IPS-18c (cell line): ENCODE data around the gene MAB21L4.

Source experiments
- H3K4me3 ChIP-seq: 2 replicates; pipeline ENCODE4 v1.7.0; 2013; ENCODE audit warnings: low read depth, mild to moderate bottlenecking, low read length, moderate library complexity; ENCODE audit not compliant: insufficient read depth
- H3K9me3 ChIP-seq: one replicate; pipeline ENCODE4 v1.6.1; 2013; ENCODE audit warnings: mild to moderate bottlenecking, low read length, moderate library complexity; ENCODE audit not compliant: control insufficient read depth, insufficient read depth

MAB21L4 gene

DNA sequence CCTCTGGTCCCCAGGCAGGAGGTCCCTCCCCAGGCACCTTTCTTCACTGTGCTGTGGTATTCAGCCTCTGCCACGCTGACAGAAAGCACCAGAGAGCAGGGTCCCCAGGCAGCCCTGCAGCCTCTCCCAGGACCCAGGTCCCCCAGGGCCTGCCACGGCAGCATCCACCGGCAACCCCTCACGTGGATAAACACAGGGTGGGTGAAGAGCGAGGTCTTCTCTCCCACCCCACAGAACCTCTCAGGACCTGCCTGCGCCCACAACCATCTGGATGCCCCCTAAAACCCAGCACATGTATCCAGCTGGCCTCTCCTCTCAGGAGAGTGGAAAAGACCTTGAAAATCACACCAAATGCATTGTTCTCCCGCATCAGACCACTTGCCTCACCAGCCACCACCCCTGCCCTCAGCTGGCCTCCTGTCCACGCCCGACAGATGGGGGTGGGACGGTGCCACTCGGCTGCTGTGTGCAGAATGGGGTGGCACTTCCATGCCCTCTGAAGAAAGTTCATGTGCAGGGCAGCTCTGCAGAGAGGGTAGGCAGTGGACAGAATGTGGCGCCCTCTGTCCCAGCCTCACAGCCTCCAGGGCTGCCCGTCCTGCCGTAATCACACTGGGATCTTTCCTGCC is 6.1 kb upstream of the MAB21L4 start:
- no peak overlapping the region for H3K4me3 ChIP-seq
- peaks cover 2% of the 10 kb centered on the region for H3K9me3 ChIP-seq

DNA sequence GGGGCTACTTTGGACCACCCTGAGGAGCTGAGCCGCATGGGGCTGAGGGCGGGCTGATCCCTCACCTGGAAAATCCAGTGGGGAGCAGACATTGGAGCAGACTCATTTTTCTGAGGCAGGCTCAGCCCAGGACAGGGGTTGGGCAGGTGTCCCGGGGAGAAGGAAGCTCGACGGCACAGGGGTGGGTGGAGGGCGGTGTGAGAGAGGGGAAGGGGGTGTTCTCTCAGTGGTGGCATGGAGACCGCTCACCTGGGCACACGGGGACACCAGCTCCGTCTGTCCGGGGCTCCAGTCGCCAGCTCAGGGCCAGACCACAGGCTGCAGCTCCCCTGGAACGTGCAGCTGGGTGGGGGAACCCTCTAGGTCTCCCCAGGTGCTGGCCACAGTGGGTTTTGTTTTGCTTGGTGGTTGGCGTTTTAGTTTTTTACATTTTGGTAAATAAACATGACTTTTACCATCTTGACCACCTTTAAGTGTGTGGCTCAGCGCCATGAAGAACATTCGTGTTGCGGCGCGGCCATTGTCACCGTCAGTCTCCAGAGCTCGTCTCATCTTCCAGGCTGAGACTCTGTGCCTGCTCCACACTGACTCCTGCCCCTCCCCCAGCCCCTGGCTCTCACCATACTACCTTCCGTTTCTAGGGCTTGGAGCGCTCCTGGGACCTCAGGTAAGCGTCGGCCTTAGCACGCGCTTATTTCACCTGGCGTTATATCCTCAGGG is 4.3 kb upstream of the MAB21L4 start:
- Histone ChIP-seq H3K9me3 (peaks cover 2% of the 10 kb centered on the region), H3K4me3 (no peak overlapping the region)

DNA sequence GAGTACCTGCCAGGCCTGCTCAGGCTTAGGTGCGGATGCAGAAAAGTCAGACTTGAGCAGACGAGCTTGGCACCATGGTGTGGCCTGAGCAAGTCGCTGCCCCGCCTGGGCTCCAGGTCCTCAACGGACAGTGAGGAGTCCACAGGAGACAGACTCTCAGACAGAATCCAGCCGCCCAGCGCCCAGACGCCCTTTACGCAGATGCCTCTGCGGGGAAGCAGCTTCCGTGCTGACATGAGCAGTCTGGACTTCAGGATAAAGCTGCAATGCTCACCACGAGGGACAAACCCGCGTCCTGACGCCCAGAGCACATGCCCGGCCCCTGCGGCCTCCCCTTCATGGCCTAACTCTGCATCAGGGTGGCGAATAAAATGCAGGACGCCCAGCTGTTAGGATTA is 3.5 kb upstream of the MAB21L4 start:
- no peak overlapping the region for H3K4me3 ChIP-seq
- peaks cover 2% of the 10 kb centered on the region for H3K9me3 ChIP-seq

DNA sequence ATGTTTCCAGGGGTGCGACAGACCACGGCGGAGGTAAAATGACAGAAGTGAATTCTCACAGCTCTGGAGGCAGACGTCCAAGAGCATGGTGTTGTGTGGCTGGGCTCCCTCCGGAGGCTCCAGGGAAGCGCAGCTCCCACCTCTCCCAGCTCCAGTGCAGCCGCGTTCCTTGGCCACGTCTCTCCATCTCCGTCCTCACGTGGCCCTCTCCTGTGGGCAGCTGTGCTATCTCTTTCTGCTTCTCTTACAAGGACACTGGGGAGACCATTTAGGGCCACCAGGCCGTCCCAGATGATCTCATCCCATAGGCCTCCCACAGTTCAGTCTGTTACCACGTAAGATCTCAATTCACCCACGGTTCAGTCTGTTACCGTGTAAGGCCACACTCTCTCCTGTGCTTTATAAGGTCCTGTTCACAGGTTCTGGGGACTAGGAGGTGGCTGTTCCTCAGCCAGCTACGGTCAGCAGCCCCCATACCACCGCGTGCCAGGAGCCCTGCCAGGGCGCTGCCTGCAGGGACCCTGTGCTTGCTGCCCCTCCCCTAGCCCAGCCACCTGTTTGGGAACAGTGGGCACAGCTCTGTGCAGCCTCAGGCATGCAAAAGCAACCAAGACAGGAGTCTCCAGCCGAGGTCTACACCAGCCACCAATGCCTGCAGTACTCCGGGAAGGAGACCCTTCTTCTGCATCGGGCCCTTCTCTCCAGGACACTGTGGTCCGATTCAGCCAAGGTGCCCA is 2.9 kb upstream of the MAB21L4 start:
- Histone ChIP-seq H3K9me3 (peaks cover 2% of the 10 kb centered on the region), H3K4me3 (no peak overlapping the region)

DNA sequence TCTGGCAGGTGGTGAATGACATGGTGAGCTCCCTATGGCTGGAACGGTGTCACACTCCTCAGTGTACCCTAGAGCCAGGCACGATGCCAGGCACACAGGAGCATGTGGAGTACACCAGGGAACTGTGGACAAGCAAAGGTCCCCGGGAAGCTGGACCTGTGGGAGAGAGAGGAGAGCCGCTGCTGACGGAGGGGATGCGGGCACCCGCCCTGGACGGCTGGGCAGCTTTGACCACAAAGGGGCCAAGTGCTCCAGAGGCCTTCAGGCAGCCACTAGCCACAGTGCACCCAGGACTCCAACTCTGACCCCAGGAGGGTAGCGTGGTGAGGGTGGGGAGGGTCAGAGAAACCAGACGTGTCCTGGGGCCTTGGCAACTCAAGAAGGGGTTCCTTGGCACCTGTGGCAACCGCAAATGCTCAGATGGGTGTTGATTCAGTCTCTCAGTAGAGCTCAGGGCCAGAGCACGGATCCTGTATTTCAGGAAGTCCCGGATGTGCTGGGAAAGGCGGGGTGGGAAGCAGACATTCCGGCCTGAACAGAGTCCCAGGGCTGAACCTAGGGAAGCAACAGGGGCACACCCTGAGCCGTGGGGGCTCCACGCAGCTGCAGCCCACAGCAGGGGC is 2.3 kb upstream of the MAB21L4 start:
- peaks cover 2% of the 10 kb centered on the region for H3K9me3 ChIP-seq
- no peak overlapping the region for H3K4me3 ChIP-seq

DNA sequence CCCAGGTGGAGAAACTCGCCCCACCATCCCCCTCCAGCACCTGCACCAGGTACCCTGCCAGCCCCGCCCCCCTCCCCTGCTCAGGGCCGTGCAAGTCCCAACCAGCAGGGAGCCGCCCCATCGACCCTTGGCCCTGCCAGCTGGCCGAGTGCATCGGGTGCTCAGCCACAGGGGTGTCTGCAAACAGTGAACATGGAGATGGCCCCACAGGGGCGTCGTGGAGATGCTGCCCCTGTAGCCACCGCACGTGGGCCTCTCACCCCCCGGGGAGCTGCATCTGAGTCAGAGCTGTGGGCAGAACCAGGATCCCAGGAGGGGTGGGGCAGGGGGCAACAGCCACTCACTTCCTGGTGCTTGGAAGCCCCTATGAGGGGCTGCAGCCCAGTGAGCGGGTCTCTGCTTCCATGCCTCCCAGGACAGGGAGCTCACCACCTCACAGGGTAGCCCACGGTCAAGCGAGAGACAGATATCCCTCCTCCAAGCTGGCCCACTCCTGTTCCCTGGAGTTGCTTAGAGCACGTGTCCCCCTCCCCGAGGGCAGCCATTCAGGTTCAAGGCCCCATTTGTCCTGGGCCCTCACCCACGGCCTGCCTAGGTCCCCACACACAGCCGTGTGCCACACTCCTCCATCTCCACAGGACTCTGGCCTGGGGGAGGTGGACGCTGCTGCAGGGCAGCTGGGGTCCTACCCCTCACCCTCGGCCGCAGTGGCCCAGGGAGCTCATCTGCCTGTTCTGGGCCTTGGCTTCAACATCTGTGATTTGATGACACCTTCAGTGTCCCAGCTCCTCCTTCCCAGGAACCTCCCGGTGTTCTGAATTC is 1.1 kb upstream of the MAB21L4 start:
- Histone ChIP-seq H3K4me3 (no peak overlapping the region), H3K9me3 (peaks cover 2% of the 10 kb centered on the region)

DNA sequence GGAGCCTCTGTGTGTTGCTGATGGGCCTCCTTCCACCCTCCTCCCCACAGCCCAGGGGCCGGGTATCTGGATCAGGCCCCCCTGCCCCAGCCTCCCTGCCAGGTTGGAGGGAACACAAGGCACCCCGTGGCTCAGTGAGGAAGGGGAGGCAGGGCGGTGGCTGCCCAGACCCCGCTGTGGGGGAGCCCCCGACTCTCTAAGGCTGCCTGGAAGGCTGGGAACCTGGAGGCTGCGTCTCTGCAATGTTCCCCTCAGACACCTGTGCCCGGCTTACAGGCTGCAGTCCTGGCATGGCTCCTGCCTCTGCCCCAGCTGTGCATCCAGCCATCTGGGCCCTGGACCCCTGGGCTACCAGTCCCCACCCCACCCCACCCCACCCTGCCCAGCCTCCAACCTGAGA is 438 bp upstream of the MAB21L4 start:
- H3K4me3 ChIP-seq, result no peak overlapping the region
- peaks cover 2% of the 10 kb centered on the region for H3K9me3 ChIP-seq

DNA sequence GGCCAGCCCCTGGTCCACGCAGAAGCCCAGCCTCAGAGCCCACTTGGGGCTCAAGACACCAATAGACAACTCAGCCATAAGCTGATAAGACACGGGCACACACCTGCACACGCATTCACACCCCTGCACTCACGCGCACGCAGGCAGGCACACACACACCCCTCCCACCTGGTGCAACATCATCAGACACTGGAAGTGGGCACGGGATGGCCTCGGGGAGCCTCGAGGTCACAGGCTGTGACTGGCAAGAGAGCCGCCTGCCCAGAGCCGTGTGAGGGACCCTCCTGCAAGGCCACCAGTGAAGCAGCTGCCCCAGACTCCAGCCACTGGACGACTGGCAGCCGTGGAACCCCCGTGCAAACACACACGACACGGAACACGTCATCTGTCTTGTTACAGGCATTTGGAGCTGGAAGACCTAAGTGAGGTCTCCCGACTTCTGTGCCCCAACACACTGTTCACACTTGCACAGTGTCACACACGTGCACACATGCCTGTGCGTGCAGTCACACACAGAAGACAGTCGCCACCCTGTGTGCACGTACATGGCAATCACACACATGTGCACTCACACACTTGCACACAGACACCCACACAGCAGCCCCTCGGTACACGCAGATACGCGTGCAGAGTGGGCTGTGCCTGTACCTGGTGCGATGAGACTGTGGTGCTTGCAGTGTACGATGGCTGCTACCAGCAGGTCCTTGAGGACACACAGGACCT is 959 bp downstream of the MAB21L4 start:
- Histone ChIP-seq H3K4me3 (no peak overlapping the region), H3K9me3 (peaks cover 2% of the 10 kb centered on the region)

DNA sequence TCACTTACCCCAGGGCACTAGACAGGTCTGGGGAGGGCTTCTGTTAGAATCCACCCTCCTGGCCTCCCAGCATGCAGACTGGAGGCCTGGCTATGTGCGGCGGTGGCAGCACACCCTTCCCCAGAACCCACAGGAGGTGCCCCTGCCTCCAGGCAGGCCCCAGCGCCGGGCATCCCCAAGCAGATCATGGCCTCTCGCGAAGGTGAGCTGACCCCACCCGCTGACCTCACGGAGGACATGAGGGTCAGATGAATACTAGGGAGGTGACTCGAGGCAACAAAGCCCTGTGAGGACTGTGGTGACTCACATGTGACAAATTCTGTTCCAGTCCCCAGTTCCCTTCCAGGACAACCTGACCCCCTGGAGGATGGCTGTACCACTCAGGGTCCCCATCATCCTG is 1.9 kb downstream of the MAB21L4 start:
- Histone ChIP-seq H3K4me3 (no peak overlapping the region), H3K9me3 (peaks cover 2% of the 10 kb centered on the region)

DNA sequence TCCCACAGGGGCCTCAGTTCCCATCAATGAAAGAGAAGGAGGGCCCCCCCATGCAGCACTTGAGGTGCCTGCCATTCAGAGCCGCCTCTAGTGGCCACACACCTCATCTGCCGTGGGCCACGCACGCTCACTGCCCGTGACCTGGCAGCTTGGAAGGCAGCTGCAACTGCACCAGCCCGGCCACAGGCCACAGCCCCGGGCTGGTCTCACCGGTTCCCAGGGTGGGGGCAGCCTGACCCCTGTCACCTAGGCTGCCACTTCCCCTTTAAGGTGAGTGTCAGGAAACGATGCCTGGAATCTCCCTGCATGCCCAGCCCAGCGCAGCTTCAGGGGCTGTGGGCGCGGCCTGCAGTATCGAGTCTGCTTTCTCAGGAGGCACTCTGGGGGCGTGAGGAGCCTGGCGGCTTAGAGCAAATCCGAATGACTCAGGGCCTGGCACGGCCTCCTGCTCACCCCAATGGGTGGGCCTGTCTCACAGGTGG is 2.6 kb downstream of the MAB21L4 start:
- Histone ChIP-seq H3K4me3 (no peak overlapping the region), H3K9me3 (peaks cover 2% of the 10 kb centered on the region)

DNA sequence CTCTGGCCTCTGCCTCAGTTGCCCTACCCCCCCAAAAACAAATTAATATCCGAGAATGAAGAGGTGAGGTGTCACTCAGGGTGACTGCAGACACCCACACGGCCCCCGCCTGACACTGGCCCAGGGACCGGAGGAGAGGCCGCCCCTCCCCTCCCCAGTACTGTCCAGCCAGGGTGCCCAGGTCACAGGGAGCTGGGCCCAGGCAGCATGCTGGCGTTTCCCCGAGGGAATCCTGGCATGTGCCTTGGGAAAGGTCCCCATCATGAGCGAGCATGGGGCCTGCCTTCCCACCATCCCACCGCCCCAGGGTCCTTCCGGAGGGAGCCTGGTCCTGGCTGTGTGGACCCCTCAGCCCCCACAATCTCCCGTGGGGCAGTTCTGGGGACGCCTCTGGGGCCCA is 3.0 kb downstream of the MAB21L4 start:
- H3K4me3 ChIP-seq, result no peak overlapping the region
- peaks cover 2% of the 10 kb centered on the region for H3K9me3 ChIP-seq

DNA sequence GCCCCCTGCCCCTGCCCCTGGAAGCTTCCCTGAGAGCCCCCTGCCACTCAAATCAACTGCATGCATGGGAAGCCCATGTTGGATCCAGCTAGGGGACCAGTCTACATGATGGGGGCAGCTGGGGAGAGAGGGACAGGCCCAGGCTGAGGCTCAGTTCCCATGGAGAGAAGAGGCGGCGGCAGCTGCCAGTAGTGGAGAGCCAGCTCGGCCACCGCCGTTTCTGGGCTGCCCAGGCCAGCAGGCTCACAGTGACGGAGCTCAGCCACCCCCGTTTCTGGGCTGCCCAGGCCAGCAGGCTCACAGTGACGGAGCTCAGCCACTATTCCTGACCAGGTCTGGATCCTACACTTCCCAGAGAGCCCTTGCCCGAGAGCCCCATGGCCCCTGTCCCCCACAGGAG is 3.6 kb downstream of the MAB21L4 start:
- Histone ChIP-seq H3K4me3 (no peak overlapping the region), H3K9me3 (no peaks in the 10 kb centered on the region)

DNA sequence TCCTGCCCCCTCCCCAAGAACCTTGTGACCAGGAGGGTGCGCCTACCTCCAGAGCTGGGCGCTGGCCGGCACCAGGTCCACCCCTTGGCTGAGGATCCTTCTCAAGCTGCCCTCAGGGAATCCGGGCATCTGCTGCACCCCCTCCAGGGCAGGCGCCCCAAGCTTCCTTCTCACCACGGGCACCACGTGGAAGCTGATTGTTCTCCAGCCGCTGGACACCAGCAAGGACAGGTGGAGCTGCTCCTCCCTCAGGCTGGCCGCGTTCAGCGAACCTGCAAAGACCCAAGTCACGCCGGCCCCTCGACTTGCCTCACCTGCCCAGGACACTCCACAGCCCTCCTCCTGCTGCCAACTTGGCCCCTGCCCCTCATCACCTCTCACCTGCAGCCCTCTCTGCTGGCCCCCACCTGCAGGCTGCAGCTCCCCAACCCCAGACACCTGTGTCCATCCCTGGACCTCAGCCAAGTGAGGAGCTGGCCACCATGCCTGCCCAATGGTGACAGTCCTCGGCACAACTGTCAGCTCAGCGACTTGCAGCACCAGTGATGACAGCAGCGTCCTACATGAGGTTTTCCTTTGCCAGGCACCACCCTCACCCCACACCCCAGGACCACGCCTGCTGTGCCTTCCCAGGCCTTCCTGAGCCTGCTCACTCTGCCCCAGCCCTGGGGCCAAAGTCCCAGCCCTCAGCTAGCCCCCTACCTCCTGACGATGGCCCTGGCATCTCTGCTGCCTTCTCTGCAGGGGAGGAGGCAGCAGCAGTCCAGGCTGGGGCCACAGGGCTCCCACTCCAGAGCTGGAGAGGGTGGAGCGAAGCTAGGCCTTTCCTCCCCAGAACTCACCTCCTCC is 4.2 kb downstream of the MAB21L4 start:
- no peaks in the 10 kb centered on the region for H3K9me3 ChIP-seq
- H3K4me3 ChIP-seq, result no peak overlapping the region

DNA sequence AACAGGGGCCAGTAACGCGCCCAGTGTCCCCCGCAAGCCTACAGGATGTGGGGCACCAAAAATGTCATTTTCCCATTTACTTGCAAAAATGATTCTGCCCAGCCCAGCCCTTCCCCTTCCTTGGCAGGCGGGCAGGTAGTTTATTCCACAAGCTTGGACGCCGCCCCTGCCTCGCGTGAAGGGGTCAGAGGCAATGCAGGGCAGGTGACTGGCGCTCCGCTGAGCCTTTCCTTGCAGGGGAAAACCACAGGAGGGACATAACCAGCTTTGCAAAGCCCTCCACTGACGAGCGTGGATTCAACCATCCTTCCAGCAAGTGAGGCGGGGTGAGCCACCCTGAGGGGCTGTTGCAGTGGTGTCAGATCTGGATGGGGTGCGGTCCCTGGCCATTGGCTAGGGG is 5.3 kb downstream of the MAB21L4 start:
- Histone ChIP-seq H3K4me3 (no peak overlapping the region), H3K9me3 (no peaks in the 10 kb centered on the region)

DNA sequence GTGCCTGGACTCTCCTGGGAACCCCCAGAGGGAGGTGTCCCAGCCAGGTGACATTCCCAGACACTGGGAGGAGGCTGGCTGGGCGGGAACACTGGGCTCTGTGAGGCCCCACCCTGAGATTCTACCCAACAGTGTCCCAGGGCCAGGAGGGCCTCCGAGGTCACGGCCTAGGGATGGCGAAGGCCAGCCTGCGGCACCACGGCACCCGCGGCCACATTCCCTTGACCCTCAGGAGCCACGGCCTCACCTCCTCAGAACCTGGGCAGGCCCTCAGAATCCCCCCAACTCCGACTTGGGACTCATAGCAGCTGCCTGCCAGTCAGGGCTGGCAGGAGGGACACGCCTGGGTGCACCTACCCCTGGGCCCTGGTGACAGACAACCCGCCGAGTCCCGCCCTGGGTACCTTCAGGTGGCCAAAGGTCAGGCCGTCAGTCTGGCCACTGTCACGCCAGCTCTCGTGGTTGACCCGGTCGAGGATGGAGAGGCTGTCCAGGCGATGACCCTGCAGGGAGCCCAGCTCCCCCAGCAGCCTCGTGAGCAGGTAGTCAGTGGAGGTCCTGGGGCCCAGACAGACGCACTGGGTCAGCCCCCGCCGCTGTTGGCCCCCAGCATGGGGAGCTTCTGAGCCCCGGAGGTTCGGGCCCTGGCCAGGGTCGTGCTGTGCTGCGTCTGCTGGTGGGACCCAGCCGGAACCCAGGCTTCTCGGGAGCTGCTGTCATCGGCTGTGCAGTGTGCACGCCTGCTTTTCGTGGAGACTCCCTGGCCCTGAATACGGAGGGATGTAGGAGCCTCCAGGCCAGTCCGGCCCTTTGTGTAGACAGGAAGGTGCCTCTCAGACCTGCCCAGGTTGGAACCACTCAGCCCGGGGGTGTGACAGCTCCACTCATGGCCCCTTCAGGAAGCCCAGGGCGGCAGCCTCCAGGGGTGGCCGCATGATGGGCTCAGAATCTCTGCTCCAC is 6.1 kb downstream of the MAB21L4 start:
- H3K4me3 ChIP-seq, result no peak overlapping the region

More for the DNA sequence above, 6.1 kb downstream of the MAB21L4 start:
- H3K9me3 ChIP-seq, result no peaks in the 10 kb centered on the region
